PC-3 (cell line): Measurements from ENCODE around the gene LEUTX. TPM values are rescaled to one million over a fixed set of nuclear protein-coding genes. Genes with fewer than 3 reads are reported as not detected.

Experiments used
- ATAC-seq: fragments of 200-7000 bp; cut with Tn5 transposase; 2 replicates; pipeline ENCODE4 v1.9.1; 2020; ENCODE audit warnings: mild to moderate bottlenecking, moderate library complexity
- BruUV-seq: library from RNA; stranded (reverse); fragments of 400-500 nt; replicated peaks from 2 replicates; lab custom pipeline; 2021; lab: Mats Ljungman, UMichigan
- CTCF ChIA-PET: fragments of 300-600 bp; sonication (Branson Sonifier 250); formaldehyde crosslinking; loops from one replicate; lab custom pipeline; 2022; ENCODE audit warnings: antibody characterized with exemption; lab: Charles Lee
- POLR2A ChIA-PET: fragments of 300-600 bp; sonication (Branson Sonifier 250); formaldehyde crosslinking; loops from one replicate; lab custom pipeline; 2022; ENCODE audit warnings: antibody characterized with exemption; ENCODE audit not compliant: unreplicated experiment; lab: Charles Lee
- DNase-seq: peaks from one replicate; pipeline ENCODE4 v3.0.0-alpha.2; 2015
- H2AFZ ChIP-seq: fragments of 300-600 bp; sonication (generic); 2 replicates; pipeline ENCODE4 v1.6.0; 2016; ENCODE audit warnings: antibody characterized with exemption, low read length
- H3F3A ChIP-seq: fragments of 300-600 bp; sonication (generic); one replicate; pipeline ENCODE4 v1.6.0; 2017; ENCODE audit warnings: antibody characterized with exemption, low read length, control low read depth, mild to moderate bottlenecking; ENCODE audit not compliant: unreplicated experiment
- H3K27ac ChIP-seq: fragments of 300-600 bp; sonication (generic); 2 replicates; pipeline ENCODE4 v1.5.1; 2016; ENCODE audit warnings: mild to moderate bottlenecking, low read length
- H3K27me3 ChIP-seq: fragments of 300-600 bp; sonication (generic); 2 replicates; pipeline ENCODE4 v1.6.1; 2016; ENCODE audit warnings: low read length, mixed read lengths
- H3K36me3 ChIP-seq: fragments of 300-600 bp; sonication (generic); 2 replicates; pipeline ENCODE4 v1.6.1; 2016; ENCODE audit warnings: low read depth, mixed run types, low read length, mixed read lengths
- H3K4me1 ChIP-seq: fragments of 300-600 bp; sonication (generic); 2 replicates; pipeline ENCODE4 v1.5.1; 2016; ENCODE audit warnings: low read length; ENCODE audit not compliant: insufficient read depth
- H3K4me2 ChIP-seq: fragments of 300-600 bp; sonication (generic); 2 replicates; pipeline ENCODE4 v1.6.0; 2016; ENCODE audit warnings: low read length
- H3K4me3 ChIP-seq: fragments of 300-600 bp; sonication (generic); 2 replicates; pipeline ENCODE4 v1.5.1; 2016; ENCODE audit warnings: mild to moderate bottlenecking, low read length, mixed read lengths
- H3K79me2 ChIP-seq: fragments of 300-600 bp; sonication (generic); 2 replicates; pipeline ENCODE4 v1.6.1; 2017; ENCODE audit warnings: low read length, mixed read lengths
- H3K9ac ChIP-seq: fragments of 300-600 bp; sonication (generic); 2 replicates; pipeline ENCODE4 v1.6.0; 2016; ENCODE audit warnings: mild to moderate bottlenecking, low read length
- H3K9me2 ChIP-seq: fragments of 300-600 bp; sonication (generic); replicated peaks from 2 replicates; pipeline ENCODE4 v1.6.1; 2016; ENCODE audit warnings: mixed run types, low read length, mixed read lengths
- H3K9me3 ChIP-seq: fragments of 300-600 bp; sonication (generic); 2 replicates; pipeline ENCODE4 v1.6.1; 2016; ENCODE audit warnings: low read length, mixed read lengths
- H4K20me1 ChIP-seq: fragments of 300-600 bp; sonication (generic); 2 replicates; pipeline ENCODE4 v1.6.1; 2016; ENCODE audit warnings: low read length, mixed read lengths
- CTCF ChIP-seq: fragments of 300-600 bp; sonication (generic); conservative IDR thresholded peaks from 2 replicates; pipeline ENCODE4 v1.5.1; 2017; ENCODE audit warnings: antibody characterized with exemption, low read depth, mild to moderate bottlenecking, low read length
- EZH2 ChIP-seq: fragments of 300-600 bp; sonication (generic); IDR thresholded peaks from one replicate; pipeline ENCODE4 v1.6.1; 2017; ENCODE audit warnings: antibody characterized with exemption, mild to moderate bottlenecking, low read length; ENCODE audit not compliant: unreplicated experiment
- EZH2phosphoT487 ChIP-seq: fragments of 300-600 bp; sonication (generic); IDR thresholded peaks from 2 replicates; pipeline ENCODE4 v1.6.1; 2018; ENCODE audit warnings: mild to moderate bottlenecking, antibody characterized with exemption, low read length, borderline replicate concordance
- intact Hi-C: fragments of 100-400 bp; cut with micrococcal nuclease; formaldehyde crosslinking; loops from 2 replicates; pipeline ENCODE4 v1.9.0; 2023
- total RNA-seq: library from RNA; depleted of rRNA; stranded (reverse); fragments of >200 nt; gene quantifications from 2 replicates; pipeline ENCODE4 v1.2.3, GENCODE V29; 2014

Gene LEUTX
- total RNA-seq, 1 experiment from 2014 or later, result not detected

DNA sequence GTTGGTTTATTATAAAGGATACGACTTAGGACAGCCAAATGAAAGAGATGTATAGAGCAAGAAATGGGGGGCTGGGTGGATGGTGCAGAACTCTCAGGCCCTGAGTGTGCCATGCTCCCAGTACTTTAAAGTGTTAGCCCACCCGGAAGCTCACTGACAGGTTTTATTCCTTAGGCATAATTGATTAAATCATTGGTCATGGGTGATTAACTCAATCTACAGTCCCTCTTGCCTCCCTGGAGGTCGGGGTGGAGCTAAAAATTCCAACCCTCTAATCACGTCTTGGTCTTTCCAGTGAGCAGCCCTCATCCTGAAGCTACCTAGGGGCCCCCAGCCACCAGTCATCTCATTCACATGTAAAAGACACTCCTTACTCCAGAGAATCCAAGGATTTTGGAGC, 9.9 kb upstream of the LEUTX start:
- no peak overlapping the region for H3K27ac ChIP-seq
- no peaks in the 10 kb centered on the region for H3K36me3 ChIP-seq
- H3K4me2 ChIP-seq, result no peak overlapping the region
- no peaks in the 10 kb centered on the region for H3F3A ChIP-seq
- CTCF ChIA-PET, result no interaction called here
- no peak for ATAC-seq
- H3K27me3 ChIP-seq, result peaks cover 36% of the 10 kb centered on the region
- DNase-seq, result no peak
- TF ChIP-seq EZH2phosphoT487, result no peak
- no peak for TF ChIP-seq CTCF
- no peak for TF ChIP-seq EZH2
- POLR2A ChIA-PET, result no interaction called here
- H2AFZ ChIP-seq, result no peak overlapping the region
- no TSS peak for BruUV-seq
- intact Hi-C loops, result no loop called here
- no peak overlapping the region for H3K9ac ChIP-seq
- H3K79me2 ChIP-seq, result no peaks in the 10 kb centered on the region
- no peaks in the 10 kb centered on the region for H4K20me1 ChIP-seq
- H3K9me2 ChIP-seq, result no peaks in the 10 kb centered on the region
- H3K4me1 ChIP-seq, result no peaks in the 10 kb centered on the region
- no peak overlapping the region for H3K4me3 ChIP-seq
- H3K9me3 ChIP-seq, result no peaks in the 10 kb centered on the region

- ATAC-seq (no peak), DNase-seq (no peak)
- Histone ChIP-seq H2AFZ (no peak overlapping the region), H3K27me3 (peaks cover 37% of the 10 kb centered on the region), H3K36me3 (no peaks in the 10 kb centered on the region), H3K9me3 (no peaks in the 10 kb centered on the region), H3K4me2 (no peak overlapping the region), H3K4me3 (no peak overlapping the region), H3K27ac (no peak overlapping the region), H4K20me1 (no peaks in the 10 kb centered on the region), H3K9ac (no peak overlapping the region), H3K4me1 (no peaks in the 10 kb centered on the region), H3K79me2 (no peaks in the 10 kb centered on the region), H3F3A (no peaks in the 10 kb centered on the region), H3K9me2 (no peaks in the 10 kb centered on the region)
- ChIA-PET CTCF (no interaction called here), POLR2A (no interaction called here)
- no TSS peak for BruUV-seq
- intact Hi-C loops, result no loop called here
- TF ChIP-seq CTCF (no peak), EZH2 (no peak), EZH2phosphoT487 (no peak)
Measured at GRCh38 chr19:39780894-39781293, 2.2 kb downstream of the LEUTX start.

DNA sequence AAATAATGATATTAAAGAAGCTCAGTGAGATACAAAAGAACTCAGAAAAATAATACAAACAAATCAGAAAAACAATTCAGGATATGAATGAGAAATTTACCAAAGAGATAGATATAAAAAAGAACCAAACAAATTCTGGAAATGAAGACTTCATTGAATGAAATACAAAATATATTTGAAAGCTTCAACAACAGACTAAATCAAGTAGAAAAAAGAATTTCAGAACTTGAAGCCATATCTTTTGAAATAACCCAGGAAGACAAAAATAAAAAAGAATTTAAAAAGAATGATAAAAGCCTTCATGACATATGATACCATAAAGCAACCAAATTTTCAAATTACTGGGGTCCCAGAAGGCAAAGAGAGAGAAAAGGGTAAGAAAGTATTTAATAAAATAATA, 9.6 kb downstream of the LEUTX start:
- Histone ChIP-seq H3K4me2 (no peak overlapping the region), H3K4me3 (no peak overlapping the region), H3F3A (no peaks in the 10 kb centered on the region), H3K27ac (no peak overlapping the region), H3K9ac (no peak overlapping the region), H4K20me1 (no peaks in the 10 kb centered on the region), H3K79me2 (no peaks in the 10 kb centered on the region), H3K9me3 (no peaks in the 10 kb centered on the region), H3K27me3 (0 out of 2 replicates have a peak, but pooled peaks cover 4% of the 10 kb centered on the region), H3K4me1 (no peaks in the 10 kb centered on the region), H3K9me2 (no peaks in the 10 kb centered on the region), H2AFZ (no peak overlapping the region), H3K36me3 (no peaks in the 10 kb centered on the region; the same call in 1 of the 2 replicates)
- ChIA-PET POLR2A (no interaction called here), CTCF (no interaction called here)
- DNase-seq (no peak), ATAC-seq (no peak)
- intact Hi-C loops, result no loop called here
- BruUV-seq, result no TSS peak
- TF ChIP-seq CTCF (no peak), EZH2 (no peak), EZH2phosphoT487 (no peak)
